ENCODE measurements around the gene SRCIN1.
"Not testable (repeated sequence)": the region's sequence is repeated elsewhere in the genome, so short reads cannot be mapped to it uniquely, and the experiment has no call there.

Gene SRCIN1

GRCh38 chr17:38605841-38606645 is at the start of gene SRCIN1:
SRCIN1 (minus strand) TSS chr17:38605952; CDS start chr17:38605705, 247 bp downstream.
- DNase-seq = peak; percentile 71

- no peak for DNase-seq
Observed at GRCh38 chr17:38654411-38655398, 49.0 kb upstream of the SRCIN1 start.

- no peak for DNase-seq
Observed at GRCh38 chr17:38653679-38654078, 47.9 kb upstream of the SRCIN1 start.

- no peak for DNase-seq
Observed at GRCh38 chr17:38653230-38653629, 47.5 kb upstream of the SRCIN1 start.

GRCh38 chr17:38650653-38651173 is 45.0 kb upstream of the SRCIN1 start:
- DNase-seq = not testable (repeated sequence)

GRCh38 chr17:38637951-38638350 is 32.2 kb upstream of the SRCIN1 start:
- DNase-seq = no peak

- DNase-seq = no peak
Observed at GRCh38 chr17:38636054-38636453, 30.3 kb upstream of the SRCIN1 start.

GRCh38 chr17:38632334-38632733 is 26.6 kb upstream of the SRCIN1 start:
- no peak for DNase-seq

GRCh38 chr17:38628441-38628840 is 22.7 kb upstream of the SRCIN1 start:
- no peak for DNase-seq

GRCh38 chr17:38627957-38628356 is 22.2 kb upstream of the SRCIN1 start:
- no peak for DNase-seq

GRCh38 chr17:38626606-38627226 is 21.0 kb upstream of the SRCIN1 start:
- not testable (repeated sequence) for DNase-seq

- DNase-seq = no peak
Observed at GRCh38 chr17:38625482-38625881, 19.7 kb upstream of the SRCIN1 start.

GRCh38 chr17:38624782-38625355 is 19.1 kb upstream of the SRCIN1 start:
- not testable (repeated sequence) for DNase-seq

GRCh38 chr17:38621538-38621937 is 15.8 kb upstream of the SRCIN1 start:
- DNase-seq = no peak

- no peak for DNase-seq
Observed at GRCh38 chr17:38620551-38621277, 15.0 kb upstream of the SRCIN1 start.

- no peak for DNase-seq
Observed at GRCh38 chr17:38619937-38620550, 14.3 kb upstream of the SRCIN1 start.

- no peak for DNase-seq
Observed at GRCh38 chr17:38619451-38619795, 13.7 kb upstream of the SRCIN1 start.

- peak; percentile 35 for DNase-seq
Observed at GRCh38 chr17:38617967-38618760, 12.4 kb upstream of the SRCIN1 start.

GRCh38 chr17:38617074-38617860 is 11.5 kb upstream of the SRCIN1 start:
- DNase-seq = peak; percentile 23

GRCh38 chr17:38616361-38616760 is 10.6 kb upstream of the SRCIN1 start:
- no peak for DNase-seq

All from NCI-H1092 treated with DMSO at 0.1 percent for 48 hours (cell line).